ENCODE measurements around the gene OR10S1.
"Not testable (repeated sequence)": the region's sequence is repeated elsewhere in the genome, so short reads cannot be mapped to it uniquely, and the experiment has no call there.

The OR10S1 gene

GRCh38 chr11:123977731-123978347 is at the start of gene OR10S1:
Gene OR10S1, minus strand, starts transcription at chr11:123977781. Its CDS starts 117 bp downstream, at chr11:123977664.
- no peak for DNase-seq

- no peak for DNase-seq
Measured at GRCh38 chr11:124026498-124026897, 48.9 kb upstream of the OR10S1 start, which contains the start of gene OR10G8. Gene OR10G8, plus strand, starts transcription at chr11:124026798. Its CDS starts 2,825 bp downstream, at chr11:124029623.

- not testable (repeated sequence) for DNase-seq
Measured at GRCh38 chr11:124015837-124016236, 38.3 kb upstream of the OR10S1 start.

DNA sequence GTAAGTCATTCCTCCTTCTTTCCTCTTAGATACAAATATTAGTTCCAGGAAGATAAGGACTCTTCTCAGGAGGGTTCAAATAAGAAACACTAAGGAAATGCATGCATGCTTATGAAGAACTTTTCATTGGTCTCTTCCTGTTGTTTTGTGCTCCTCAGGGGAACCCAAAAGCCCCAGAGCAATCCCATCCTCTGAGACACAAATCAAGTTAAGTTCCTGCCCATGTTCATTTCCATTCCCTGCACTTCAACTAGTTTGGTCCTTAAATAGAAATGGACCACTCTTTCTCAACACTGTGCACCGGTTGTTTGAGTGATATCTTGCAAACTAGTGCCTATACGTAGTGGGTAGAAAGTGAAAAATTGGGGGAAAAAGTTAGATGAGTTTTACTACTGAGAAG is 35.1 kb upstream of the OR10S1 start, which contains the start of gene OR10G4:
OR10G4 (plus strand) TSS at position 301 of the 400 bp plus-strand sequence. CDS start 2,578 bp downstream, outside the sequence.
- no peak for DNase-seq

DNA sequence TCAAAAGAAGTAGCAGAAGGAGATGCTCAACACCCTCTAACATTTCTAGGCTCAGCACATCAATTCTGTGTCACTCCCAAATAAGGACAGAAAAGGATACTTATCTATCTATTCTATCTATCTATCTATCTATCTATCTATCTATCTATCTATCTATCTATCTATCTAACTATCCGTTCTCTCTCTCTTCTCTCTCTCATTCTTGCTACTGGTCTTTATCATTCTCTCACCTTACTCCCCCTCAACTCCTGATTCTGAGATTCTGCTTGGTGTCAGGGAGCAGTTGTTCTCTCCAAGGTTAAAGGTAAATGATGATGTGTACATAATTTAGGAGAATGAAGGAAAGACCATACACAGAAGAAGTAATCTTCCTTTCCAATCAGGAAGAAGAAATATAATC is 17.5 kb upstream of the OR10S1 start, which contains the start of gene OR10G6:
OR10G6 (minus strand) TSS at position 43 of the 400 bp plus-strand sequence; CDS start at position 43, 0 bp downstream.
- no peak for DNase-seq

- DNase-seq = no peak
Measured at GRCh38 chr11:123979311-123979710, 1.7 kb upstream of the OR10S1 start.

- no peak for DNase-seq
Measured at GRCh38 chr11:123976770-123977560, 616 bp downstream of the OR10S1 start.

- DNase-seq = no peak
Measured at GRCh38 chr11:123973816-123974215, 3.8 kb downstream of the OR10S1 start.

- no peak for DNase-seq
Measured at GRCh38 chr11:123956752-123957151, 20.8 kb downstream of the OR10S1 start.

GRCh38 chr11:123945132-123945531 is 32.4 kb downstream of the OR10S1 start:
- DNase-seq = no peak

- no peak for DNase-seq
Measured at GRCh38 chr11:123943738-123944137, 33.8 kb downstream of the OR10S1 start, which contains the start of gene OR6T1. Gene OR6T1, minus strand, starts transcription at chr11:123943838. Its CDS starts 0 bp downstream, at chr11:123943838.

DNA sequence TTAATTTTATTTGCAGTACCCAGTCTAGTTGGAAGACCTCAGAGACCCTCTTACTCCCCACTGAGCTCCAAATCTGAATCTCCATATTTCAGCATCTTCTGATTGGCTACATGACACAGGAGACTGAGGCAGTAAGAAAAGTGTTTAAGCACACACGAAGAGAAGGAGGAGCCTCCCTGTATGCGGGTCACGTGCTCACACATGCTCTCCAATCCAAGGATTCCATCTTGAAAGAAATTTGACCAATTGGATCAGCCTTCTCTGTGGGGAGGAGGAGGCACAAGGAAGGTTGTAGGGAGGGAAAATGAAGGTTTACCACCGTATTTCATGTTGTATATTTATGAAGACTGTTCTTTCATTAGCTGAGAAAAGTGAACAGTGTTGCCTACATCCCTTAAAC is 35.2 kb downstream of the OR10S1 start:
- no peak for DNase-seq

GRCh38 chr11:123939317-123939716 is 38.3 kb downstream of the OR10S1 start, which contains the start of gene OR4D5:
Gene OR4D5, plus strand, starts transcription at chr11:123939617. Its CDS starts 0 bp downstream, at chr11:123939617.
- no peak for DNase-seq

Measured in CD4-positive, alpha-beta T cell treated with Interferon alpha-2 for 1 hour (primary cell).